ENCODE results near the gene GTF2E1.

GTF2E1 gene

DNA sequence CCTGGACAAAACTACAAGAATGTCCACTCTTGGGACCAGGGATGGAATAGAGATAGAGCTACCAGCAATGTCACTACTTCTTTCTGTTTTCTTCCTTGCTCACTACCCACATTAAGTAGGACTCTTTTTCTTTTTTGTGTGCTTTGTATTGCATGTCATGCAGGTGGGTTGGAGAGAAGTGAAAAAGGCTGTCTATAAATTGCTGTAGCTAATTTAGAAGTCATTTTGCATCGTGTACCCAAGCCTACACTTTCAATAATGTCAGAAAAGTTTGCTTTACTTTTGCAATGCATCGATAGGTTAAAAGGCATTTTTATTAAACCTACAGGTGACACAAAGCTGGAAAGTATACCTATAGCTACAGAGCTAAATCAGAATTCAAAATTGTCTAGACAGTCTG is 58.9 kb downstream of the GTF2E1 start:
- DNase-seq = no peak

DNA sequence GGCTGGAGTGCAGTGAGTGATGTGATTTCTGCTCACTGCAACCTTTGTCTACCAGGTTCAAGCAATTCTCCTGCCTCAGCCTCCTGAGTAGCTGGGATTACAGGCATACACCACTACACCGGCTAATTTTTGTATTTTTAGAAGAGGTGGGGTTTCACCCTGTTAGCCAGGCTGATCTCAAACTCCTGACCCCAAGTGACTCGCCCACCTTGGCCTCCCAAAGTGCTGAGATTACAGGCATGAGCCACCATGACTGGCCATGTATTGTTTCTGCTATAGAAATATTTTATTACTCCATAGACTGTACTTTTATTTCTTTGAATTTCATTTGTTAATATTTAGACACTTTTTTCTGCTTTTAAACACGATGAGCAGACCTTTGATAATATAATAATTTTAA is 60.4 kb downstream of the GTF2E1 start:
- DNase-seq = no peak

DNA sequence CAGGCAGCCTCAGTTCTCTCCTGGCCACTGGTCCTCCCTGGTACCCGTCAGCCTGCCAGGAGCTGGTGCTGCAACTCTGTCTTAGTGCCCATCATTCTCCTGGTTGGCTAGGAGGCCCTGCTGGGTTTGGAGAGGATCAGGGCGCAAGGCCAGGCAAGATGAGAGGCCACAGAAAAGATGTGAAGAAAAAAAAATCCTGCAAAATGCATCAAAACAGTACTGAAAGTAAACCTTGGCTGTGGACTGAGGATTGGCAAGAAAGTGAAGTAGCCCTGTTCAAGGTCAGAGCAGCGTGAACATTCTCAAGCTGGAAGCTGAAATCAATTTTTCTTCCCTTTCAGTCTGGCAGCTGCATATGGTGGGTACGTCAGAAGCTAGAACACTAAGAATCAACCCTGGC is 74.2 kb downstream of the GTF2E1 start:
- no peak for DNase-seq

DNA sequence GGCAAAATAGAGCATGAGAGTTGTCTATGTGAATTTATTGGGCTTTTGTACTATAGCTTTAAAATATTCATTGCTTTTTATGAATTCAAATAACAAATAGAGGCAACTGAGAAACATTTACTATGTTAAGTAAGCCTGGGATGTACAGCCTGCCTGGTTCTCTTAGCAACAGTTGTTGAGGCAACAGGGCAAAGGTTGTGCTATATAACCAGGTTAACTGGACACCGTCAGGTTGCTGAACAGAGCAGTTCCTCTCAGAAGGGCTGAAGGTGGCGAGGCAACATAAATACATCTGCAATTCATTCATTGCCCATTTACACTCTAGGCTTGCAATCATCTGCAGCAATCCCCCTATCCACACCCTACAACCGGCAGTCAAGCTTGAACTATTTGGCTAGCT is 78.2 kb downstream of the GTF2E1 start:
- DNase-seq = no peak

DNA sequence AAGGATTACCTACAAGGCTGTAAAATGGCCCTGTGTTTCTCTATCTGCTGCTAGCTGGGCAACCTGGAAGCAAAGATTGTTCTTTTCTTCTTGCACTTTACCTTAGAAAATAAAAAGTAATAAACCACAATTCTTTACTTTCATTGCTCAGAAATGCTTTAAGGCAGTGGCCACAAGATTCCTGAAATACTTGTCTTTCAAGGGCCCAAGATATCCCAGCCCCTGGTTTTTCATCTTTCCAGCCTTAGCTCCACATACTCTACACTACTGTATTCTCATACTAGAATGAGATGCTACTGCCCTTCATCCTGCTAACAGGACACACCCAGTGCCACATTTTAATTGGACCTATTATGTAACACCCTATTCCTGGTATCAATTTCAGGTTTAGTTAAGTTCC is 78.9 kb downstream of the GTF2E1 start:
- DNase-seq = no peak

DNA sequence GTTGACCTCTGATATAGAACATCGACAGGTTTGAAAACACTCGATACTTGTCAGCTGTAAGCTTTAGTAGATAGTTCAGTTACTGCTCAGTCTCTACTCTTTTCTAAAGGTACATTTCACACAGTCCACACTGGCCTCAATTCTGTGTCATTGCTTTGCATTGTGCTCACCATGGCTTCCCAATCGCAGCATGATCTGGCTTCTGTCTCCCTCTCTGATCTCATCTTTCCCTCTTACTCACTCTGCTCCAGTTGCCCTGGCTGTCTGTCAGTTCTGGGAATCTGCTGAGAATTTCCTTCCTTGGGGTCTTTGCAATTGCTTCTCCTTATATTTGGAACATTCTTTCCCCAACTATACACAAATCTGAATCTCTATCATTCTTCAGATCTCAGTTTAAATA is 80.6 kb downstream of the GTF2E1 start:
- DNase-seq = no peak

DNA sequence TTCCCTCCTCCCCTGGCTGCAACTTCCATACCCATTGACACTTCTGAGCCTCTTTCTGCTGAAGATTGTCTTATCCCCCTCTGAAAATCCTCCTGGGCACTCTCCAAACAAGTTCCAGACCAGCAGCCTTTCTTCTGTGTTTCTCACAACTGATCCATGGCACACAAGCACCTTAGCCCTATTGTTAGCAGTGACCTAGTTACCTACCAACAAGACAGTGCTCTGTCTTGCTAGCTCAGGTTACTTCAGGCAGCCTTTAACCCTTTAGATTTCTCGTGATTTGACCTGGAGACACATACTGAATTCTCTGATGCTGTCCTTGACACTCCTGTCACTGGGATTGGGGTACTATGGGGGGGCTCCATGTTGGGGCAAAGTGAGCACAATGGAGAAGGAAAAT is 82.1 kb downstream of the GTF2E1 start:
- no peak for DNase-seq

DNA sequence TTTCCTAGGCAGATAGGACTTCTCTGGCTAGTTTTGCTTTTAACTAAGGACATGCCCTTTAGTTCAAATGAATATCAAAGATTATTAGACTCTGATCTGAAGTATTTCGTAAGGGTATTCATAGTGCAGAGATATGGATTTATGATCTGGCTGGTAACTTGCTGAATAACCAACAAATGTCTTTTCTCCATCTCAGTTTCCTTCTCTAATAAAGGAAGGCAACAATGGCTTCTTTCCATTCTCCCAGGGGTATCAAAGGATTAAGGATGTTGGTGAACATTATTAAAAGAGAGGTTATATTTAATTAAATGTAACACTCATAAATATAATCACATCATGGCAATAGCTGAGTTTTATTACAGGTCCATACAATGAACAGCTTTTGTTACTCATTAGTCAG is 86.3 kb downstream of the GTF2E1 start:
- no peak for DNase-seq

DNA sequence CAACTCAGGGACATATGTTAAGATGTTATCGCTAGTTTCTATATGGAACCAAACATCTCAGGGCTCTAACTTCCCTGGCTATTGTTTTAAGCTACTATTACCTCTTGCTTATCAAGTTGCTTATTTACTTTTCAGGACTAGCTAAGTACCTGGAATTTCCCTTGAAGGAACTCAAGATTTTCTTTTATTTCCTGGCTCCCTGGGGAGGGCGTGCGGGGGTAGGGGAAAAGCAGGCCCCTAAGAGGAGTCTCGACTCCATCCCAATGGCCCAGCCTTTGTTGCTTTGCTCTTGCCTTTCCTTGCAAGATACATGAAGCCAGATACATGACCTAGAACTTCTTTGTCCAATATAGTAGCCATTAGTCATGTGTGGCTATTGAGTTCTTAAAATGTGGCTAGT is 88.5 kb downstream of the GTF2E1 start:
- DNase-seq = no peak
